ENCODE results near the gene CACFD1.

DNA sequence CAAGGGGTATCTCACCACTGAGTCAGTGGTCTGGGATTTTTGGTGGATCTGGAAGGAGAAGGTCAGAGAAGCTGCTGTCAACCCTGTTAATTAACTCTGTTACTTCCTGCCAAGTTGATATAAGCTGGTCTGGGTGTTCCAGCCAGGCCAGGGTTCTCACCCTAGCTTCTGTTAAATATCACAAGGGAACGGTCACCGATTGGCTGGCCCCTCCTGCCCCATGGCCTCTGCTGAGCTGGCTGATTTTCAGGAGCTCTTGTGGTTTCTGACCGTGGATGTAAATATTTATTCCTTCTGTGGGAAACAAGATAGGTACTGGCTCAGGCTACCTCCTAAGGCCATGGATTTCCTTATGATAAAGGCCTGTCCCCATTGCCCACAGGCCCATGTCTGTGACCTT lies 36.6 kb upstream of the CACFD1 start:
- TF ChIP-seq POLR2AphosphoS5 (IDR thresholded peaks at IDR 0.05; ENCODE audit: low read depth, low read length) (no peak), REST (IDR thresholded peaks at IDR 0.05; ENCODE audit: insufficient read depth in 1 of 2, low read depth in 2 of 2, low read length in 2 of 2) (no peak)
